ENCODE measurements around the gene KYNU.
A peak's percentile ranks its signal among the peaks of the same experiment; 100 is the strongest.
"Not testable (repeated sequence)": the region's sequence is repeated elsewhere in the genome, so short reads cannot be mapped to it uniquely, and the experiment has no call there.

Gene KYNU

GRCh38 chr2:143030127-143030526 lies 152.7 kb downstream of the KYNU start:
- no peak overlapping the region for H3K4me3 ChIP-seq (ENCODE audit: low read depth, low read length)
- DNase-seq (ENCODE audit: low read depth, low spot score), result no peak
- TF ChIP-seq CTCF (IDR thresholded peaks at IDR 0.05; ENCODE audit: insufficient read depth, low read length, missing control alignments), result no peak
- ChIA-PET POLR2A (no interaction called here), CTCF (no interaction called here)

GRCh38 chr2:143034292-143035074 lies 157.0 kb downstream of the KYNU start:
- DNase-seq (ENCODE audit: low read depth, low spot score), result peak; percentile 40
- ChIA-PET POLR2A (no interaction called here), CTCF (interaction anchor here (0.6 to 2.7 kb wide), 15 partner anchors 11 to 236 kb away, joined by 3 to 17 read pairs (median 4); no protein-coding TSS in a partner anchor)
- TF ChIP-seq CTCF (IDR thresholded peaks at IDR 0.05; ENCODE audit: insufficient read depth, low read length, missing control alignments), result peak; percentile 61
- H3K4me3 ChIP-seq (ENCODE audit: low read depth, low read length), result no peak overlapping the region

- no peak overlapping the region for H3K4me3 ChIP-seq (ENCODE audit: low read depth, low read length)
- ChIA-PET CTCF (no interaction called here), POLR2A (no interaction called here)
- no peak for DNase-seq (ENCODE audit: low read depth, low spot score)
- no peak for TF ChIP-seq CTCF (IDR thresholded peaks at IDR 0.05; ENCODE audit: insufficient read depth, low read length, missing control alignments)
These were observed 174.0 kb downstream of the KYNU start for GRCh38 chr2:143051465-143051864.

GRCh38 chr2:143053437-143053836 lies 176.0 kb downstream of the KYNU start:
- DNase-seq (ENCODE audit: low read depth, low spot score); H3K4me3 ChIP-seq (ENCODE audit: low read depth, low read length); POLR2A ChIA-PET: not testable (repeated sequence)
- CTCF ChIA-PET, result interaction anchor here (1.6 kb wide), 1 partner anchor 19 kb away, joined by 8 read pairs; no protein-coding TSS in a partner anchor

GRCh38 chr2:143056550-143056949 lies 179.1 kb downstream of the KYNU start:
- ChIA-PET CTCF (no interaction called here), POLR2A (no interaction called here)
- no peak for TF ChIP-seq CTCF (IDR thresholded peaks at IDR 0.05; ENCODE audit: insufficient read depth, low read length, missing control alignments)
- H3K4me3 ChIP-seq (ENCODE audit: low read depth, low read length), result no peak overlapping the region
- no peak for DNase-seq (ENCODE audit: low read depth, low spot score)

GRCh38 chr2:143058851-143059250 lies 181.4 kb downstream of the KYNU start:
- H3K4me3 ChIP-seq (ENCODE audit: low read depth, low read length), result no peak overlapping the region
- POLR2A ChIA-PET, result no interaction called here
- no peak for DNase-seq (ENCODE audit: low read depth, low spot score)
- TF ChIP-seq CTCF (IDR thresholded peaks at IDR 0.05; ENCODE audit: insufficient read depth, low read length, missing control alignments), result no peak
- CTCF ChIA-PET, result interaction anchor here (3.4 kb wide), 1 partner anchor 24 kb away, joined by 10 read pairs; no protein-coding TSS in a partner anchor

All from AG04449 (cell line).